ENCODE results near the gene IFRD1. TPM values are rescaled to one million over a fixed set of nuclear protein-coding genes. Genes with fewer than 3 reads are reported as not detected.

Gene IFRD1
- total RNA-seq, 6 experiments from 2014 or later = 19.0 to 34.7 (median 28.2) TPM

- ATAC-seq = no peak
- 87% methylated on average over 3 of the region's 3 CpGs for WGBS (ENCODE audit: insufficient coverage, low coverage, low lambda C conversion rate, missing lambda C conversion rate)
- Histone ChIP-seq H3K27me3 (no peaks in the 10 kb centered on the region), H3K4me1 (peaks cover 0 to 1% (median 0%) of the 10 kb centered on the region in 4 donors), H3K27ac (no peak overlapping the region), H3K9me3 (no peaks in the 10 kb centered on the region), H3K4me3 (no peak overlapping the region), H3K36me3 (no peaks in the 10 kb centered on the region)
- intact Hi-C loops (cut with DNase I) = no loop called here
- DNase-seq = no peak
- no peak for TF ChIP-seq POLR2A (IDR thresholded peaks at IDR 0.05)
- TF ChIP-seq, protein P1, sequence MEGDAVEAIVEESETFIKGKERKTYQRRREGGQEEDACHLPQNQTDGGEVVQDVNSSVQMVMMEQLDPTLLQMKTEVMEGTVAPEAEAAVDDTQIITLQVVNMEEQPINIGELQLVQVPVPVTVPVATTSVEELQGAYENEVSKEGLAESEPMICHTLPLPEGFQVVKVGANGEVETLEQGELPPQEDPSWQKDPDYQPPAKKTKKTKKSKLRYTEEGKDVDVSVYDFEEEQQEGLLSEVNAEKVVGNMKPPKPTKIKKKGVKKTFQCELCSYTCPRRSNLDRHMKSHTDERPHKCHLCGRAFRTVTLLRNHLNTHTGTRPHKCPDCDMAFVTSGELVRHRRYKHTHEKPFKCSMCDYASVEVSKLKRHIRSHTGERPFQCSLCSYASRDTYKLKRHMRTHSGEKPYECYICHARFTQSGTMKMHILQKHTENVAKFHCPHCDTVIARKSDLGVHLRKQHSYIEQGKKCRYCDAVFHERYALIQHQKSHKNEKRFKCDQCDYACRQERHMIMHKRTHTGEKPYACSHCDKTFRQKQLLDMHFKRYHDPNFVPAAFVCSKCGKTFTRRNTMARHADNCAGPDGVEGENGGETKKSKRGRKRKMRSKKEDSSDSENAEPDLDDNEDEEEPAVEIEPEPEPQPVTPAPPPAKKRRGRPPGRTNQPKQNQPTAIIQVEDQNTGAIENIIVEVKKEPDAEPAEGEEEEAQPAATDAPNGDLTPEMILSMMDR (IDR thresholded peaks at IDR 0.05) = no peak
These were observed 50.4 kb downstream of the IFRD1 start for GRCh38 chr7:112500619-112501018.

- WGBS (ENCODE audit: insufficient coverage, low coverage, low lambda C conversion rate, missing lambda C conversion rate) = 55% methylated on average over 7 of the region's 7 CpGs
- ATAC-seq (no peak), DNase-seq (no peak)
- intact Hi-C loops (cut with DNase I) = no loop called here
- Histone ChIP-seq H3K27me3 (no peaks in the 10 kb centered on the region), H3K4me1 (no peaks in the 10 kb centered on the region), H3K9me3 (no peaks in the 10 kb centered on the region), H3K27ac (no peak overlapping the region), H3K4me3 (no peak overlapping the region), H3K36me3 (no peaks in the 10 kb centered on the region)
- TF ChIP-seq POLR2A (IDR thresholded peaks at IDR 0.05) = no peak
- TF ChIP-seq, protein P1 (IDR thresholded peaks at IDR 0.05) = no peak
These were observed 51.7 kb downstream of the IFRD1 start for GRCh38 chr7:112501801-112502503.

DNA sequence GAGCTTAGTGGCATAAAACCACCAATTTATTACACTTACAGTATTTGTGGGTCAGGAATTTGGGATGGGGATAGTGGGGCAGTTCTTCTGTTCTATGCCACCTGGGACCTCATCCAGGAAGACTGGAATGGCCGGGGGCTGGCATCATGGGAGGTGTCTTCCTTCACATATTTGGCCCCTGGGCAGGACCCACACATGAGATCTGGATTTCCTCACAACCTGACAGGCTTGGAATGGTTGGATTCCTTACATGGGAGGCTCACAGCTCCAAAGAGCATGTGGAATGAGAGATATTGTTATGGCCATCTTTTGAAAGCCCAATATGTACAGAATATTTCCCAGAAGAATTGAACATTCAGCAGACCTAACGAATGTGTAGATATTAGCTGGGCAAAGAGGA lies 52.4 kb downstream of the IFRD1 start:
- Histone ChIP-seq H3K36me3 (no peaks in the 10 kb centered on the region), H3K27me3 (no peaks in the 10 kb centered on the region), H3K9me3 (no peaks in the 10 kb centered on the region), H3K4me1 (no peaks in the 10 kb centered on the region), H3K4me3 (no peak overlapping the region), H3K27ac (no peak overlapping the region)
- ATAC-seq = no peak
- DNase-seq = no peak
- intact Hi-C loops (cut with DNase I) = no loop called here
- TF ChIP-seq POLR2A (IDR thresholded peaks at IDR 0.05) = no peak
- TF ChIP-seq, protein P1 (IDR thresholded peaks at IDR 0.05) = no peak
- 78% methylated on average over 2 of the region's 2 CpGs for WGBS (ENCODE audit: insufficient coverage, low coverage, low lambda C conversion rate, missing lambda C conversion rate)

GRCh38 chr7:112503361-112503972 lies 53.2 kb downstream of the IFRD1 start:
- Histone ChIP-seq H3K4me1 (no peaks in the 10 kb centered on the region), H3K27me3 (no peaks in the 10 kb centered on the region), H3K36me3 (no peaks in the 10 kb centered on the region), H3K9me3 (no peaks in the 10 kb centered on the region), H3K4me3 (no peak overlapping the region), H3K27ac (no peak overlapping the region)
- no peak for TF ChIP-seq POLR2A (IDR thresholded peaks at IDR 0.05)
- intact Hi-C loops (cut with DNase I) = no loop called here
- 55% methylated on average over 4 of the region's 4 CpGs for WGBS (ENCODE audit: insufficient coverage, low coverage, low lambda C conversion rate, missing lambda C conversion rate)
- DNase-seq = no peak
- no peak for ATAC-seq

DNA sequence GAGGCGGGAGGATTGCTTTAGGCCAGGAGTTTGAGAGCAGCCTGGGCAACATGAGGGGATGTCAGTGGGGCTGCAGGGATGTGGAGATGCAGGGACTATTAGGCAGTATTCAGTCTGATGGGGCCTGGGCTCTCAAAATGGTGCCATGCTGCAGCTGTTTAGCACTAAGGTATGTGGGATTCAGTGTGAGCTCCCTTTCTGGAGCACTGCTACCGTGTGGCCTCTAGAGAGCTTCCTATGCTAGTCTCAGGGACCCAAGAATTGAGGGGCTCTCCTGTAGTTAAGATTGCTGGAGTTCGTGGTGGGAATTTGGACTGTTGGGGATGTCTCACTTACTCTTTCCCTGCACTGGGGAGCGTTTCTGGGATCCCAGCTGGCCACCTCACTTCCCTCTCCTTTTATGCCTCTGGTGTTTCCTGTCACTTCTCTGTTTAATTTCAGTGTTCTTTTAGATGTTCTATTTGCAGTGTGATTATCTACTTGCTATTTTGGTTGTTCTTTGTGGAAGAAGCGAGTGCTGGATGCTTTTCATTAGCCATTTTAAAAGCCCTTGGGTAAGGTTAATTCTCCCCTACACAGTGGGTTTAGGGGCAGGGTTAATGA lies 53.9 kb downstream of the IFRD1 start:
- DNase-seq (no peak), ATAC-seq (no peak)
- Histone ChIP-seq H3K9me3 (no peaks in the 10 kb centered on the region), H3K4me1 (no peaks in the 10 kb centered on the region), H3K36me3 (no peaks in the 10 kb centered on the region), H3K4me3 (no peak overlapping the region), H3K27me3 (no peaks in the 10 kb centered on the region), H3K27ac (no peak overlapping the region)
- TF ChIP-seq, protein P1 (IDR thresholded peaks at IDR 0.05) = no peak
- TF ChIP-seq POLR2A (IDR thresholded peaks at IDR 0.05) = no peak
- 62% methylated on average over 3 of the region's 5 CpGs for WGBS (ENCODE audit: insufficient coverage, low coverage, low lambda C conversion rate, missing lambda C conversion rate)
- intact Hi-C loops (cut with DNase I) = no loop called here

Measured in right lobe of liver (tissue), 6 donors.